Mesenteric fat pad (tissue), 1 donor: ENCODE results near the gene FAM162B. TPM values are rescaled to one million over a fixed set of nuclear protein-coding genes. Genes with fewer than 3 reads are reported as not detected.
"Not testable (repeated sequence)": the region's sequence is repeated elsewhere in the genome, so short reads cannot be mapped to it uniquely, and the experiment has no call there.

Experiments used
- DNase-seq: peaks from one replicate; pipeline ENCODE4 v3.0.0-alpha.2; 2020; ENCODE audit warnings: low spot score
- total RNA-seq: library from RNA; stranded (reverse); fragmentation: NEBNext Ultra II Directional; extraction: Animal tissue kit (Norgen Biotek cat#: 25700); gene quantifications from one replicate; pipeline ENCODE4 v1.2.1, GENCODE V29; 2021
- donor health status: DM: yes; HTN: yes; CAD: no.

Gene FAM162B
- total RNA-seq, 1 donor from 2014 or later, result 5.1 TPM

- no peak for DNase-seq
These were observed 35.0 kb downstream of the FAM162B start for GRCh38 chr6:116730513-116730912.

- no peak for DNase-seq
These were observed 38.6 kb downstream of the FAM162B start for GRCh38 chr6:116726947-116727346.

- DNase-seq, result no peak
These were observed 50.8 kb downstream of the FAM162B start for GRCh38 chr6:116714761-116715160.

- no peak for DNase-seq
These were observed 51.2 kb downstream of the FAM162B start for GRCh38 chr6:116714296-116714695.

- no peak for DNase-seq
These were observed 59.6 kb downstream of the FAM162B start for GRCh38 chr6:116705917-116706316.

GRCh38 chr6:116703888-116704287, 61.6 kb downstream of the FAM162B start:
- not testable (repeated sequence) for DNase-seq

Other genes with a start within 250 kb of the FAM162B start
- gene TRAPPC3L, start 220.0 kb downstream of the FAM162B start, total RNA-seq, result not detected
- gene CALHM4, start 212.0 kb downstream of the FAM162B start, total RNA-seq, result not detected
- 49.7 TPM for gene RWDD1, start 194.2 kb downstream of the FAM162B start, total RNA-seq
- 0.58 TPM for gene RSPH4A, start 149.2 kb downstream of the FAM162B start, total RNA-seq
- 9.2 TPM for gene ZUP1, start 97.0 kb downstream of the FAM162B start, total RNA-seq
- 13.5 TPM for gene KPNA5, start 84.5 kb downstream of the FAM162B start, total RNA-seq
- not detected for gene GPRC6A, start 63.4 kb upstream of the FAM162B start, total RNA-seq
- not detected for gene RFX6, start 111.5 kb upstream of the FAM162B start, total RNA-seq